T-helper 1 cell (primary cell): ENCODE measurements around the gene RNPS1.

Source experiments
- DNase-seq, 5 donors: peaks; one replicate each; pipeline ENCODE4 v3.0.0-alpha.2; 2012 to 2020

RNPS1 gene

GRCh38 chr16:2210386-2211365 is 57.2 kb downstream of the RNPS1 start, which contains the start of gene BRICD5:
TSS of gene BRICD5 (minus strand) at chr16:2210863. CDS start at chr16:2210833, 30 bp downstream.
- DNase-seq, result no peak

- no peak for DNase-seq
Measured at GRCh38 chr16:2210009-2210332, 58.0 kb downstream of the RNPS1 start.

DNA sequence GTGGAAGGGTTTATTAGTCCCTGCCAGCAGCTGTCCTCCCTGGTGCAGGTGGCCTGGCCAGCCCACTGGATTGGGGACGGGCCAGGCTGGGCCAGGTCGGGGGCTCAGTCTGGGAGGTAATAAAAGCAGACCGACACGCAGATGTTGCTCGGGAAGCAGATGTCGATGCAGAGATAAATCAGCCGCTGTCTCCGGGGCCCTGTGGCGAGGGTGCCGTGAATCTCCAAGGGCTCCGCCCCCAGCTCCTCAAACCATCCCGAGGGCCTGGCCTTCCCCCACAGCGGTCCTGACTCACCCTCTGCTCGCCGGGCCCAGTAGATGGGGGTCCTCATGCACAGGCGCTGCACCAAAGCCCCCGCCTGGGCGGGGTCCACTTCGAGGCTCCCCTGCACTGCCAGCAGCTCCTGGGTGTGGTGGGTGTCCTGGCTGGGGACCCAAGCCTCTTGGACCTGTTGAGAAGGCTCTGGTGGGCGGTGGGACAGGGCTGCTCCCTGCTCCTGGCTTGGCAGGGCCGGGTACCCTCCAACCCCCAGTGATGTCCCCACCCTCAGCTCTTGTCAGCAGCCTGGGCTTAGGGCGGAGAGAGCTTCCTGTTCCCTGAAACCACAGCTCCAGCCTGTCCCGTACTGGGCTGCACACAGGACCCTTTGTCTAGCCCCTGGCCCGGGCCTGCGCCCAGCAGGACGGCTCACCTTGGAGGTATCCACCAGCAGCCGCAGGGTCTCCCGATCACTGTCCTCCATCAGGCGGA is 58.5 kb downstream of the RNPS1 start:
- no peak for DNase-seq

DNA sequence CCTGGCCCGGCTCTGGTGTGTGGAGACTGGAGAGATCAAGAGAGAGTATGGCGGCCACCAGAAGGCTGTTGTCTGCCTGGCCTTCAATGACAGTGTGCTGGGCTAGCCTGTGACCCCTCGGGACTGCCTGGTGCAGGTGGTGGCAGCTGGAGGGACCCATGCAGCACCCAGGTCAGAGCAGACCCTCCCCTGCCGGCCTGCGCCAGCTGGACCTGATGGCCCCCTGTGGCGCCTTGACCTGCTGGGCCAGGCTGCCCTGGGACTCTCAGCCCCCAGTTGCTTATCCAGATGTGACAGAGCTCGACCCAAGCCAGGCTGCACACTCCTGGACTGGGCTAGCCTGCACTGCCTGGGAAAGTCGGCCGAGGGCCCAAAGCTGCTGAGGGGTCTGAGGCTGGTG is 59.2 kb downstream of the RNPS1 start:
- no peak for DNase-seq

DNA sequence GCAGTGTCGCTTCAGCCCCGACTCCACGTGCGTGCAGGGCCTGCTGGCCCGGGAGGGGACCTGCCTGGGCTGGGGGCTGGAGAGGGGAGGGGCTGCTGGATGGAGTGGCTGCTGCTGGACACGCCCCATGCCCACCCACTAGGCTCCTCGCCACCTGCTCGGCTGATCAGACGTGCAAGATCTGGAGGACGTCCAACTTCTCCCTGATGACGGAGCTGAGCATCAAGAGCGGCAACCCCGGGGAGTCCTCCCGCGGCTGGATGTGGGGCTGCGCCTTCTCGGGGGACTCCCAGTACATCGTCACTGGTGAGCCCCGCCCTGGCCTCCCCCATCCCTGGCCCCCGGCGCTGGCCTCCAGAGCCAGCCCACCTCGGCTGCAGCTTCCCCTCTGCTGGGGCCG is 59.6 kb downstream of the RNPS1 start:
- DNase-seq, result no peak

GRCh38 chr16:2207872-2208271 is 60.1 kb downstream of the RNPS1 start:
- DNase-seq, result no peak

DNA sequence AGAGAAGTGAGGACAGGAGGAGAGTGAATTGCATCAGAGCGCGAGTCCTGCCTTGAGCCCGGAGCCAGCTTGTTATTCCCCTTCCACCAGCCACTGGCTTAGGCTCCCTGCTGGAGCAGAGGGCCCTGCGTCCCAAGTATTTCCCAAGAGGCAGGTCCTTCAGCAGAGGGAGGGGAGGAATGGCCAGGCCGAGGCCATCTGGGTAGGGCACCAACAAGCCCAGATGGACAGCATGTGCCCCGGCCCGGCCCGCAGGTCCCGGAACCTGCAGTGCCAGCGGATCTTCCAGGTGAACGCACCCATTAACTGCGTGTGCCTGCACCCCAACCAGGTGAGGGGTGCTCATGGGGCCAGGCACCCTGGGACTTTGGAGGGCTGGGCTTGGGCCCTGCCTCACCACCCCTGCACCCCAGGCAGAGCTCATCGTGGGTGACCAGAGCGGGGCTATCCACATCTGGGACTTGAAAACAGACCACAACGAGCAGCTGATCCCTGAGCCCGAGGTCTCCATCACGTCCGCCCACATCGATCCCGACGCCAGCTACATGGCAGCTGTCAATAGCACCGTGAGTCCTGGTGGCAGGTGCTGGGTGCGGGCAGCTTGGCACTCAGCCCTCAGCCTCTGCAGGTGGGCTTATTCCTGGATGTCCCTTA is 61.0 kb downstream of the RNPS1 start:
- no peak for DNase-seq

GRCh38 chr16:2206420-2206779 is 61.5 kb downstream of the RNPS1 start:
- no peak for DNase-seq

DNA sequence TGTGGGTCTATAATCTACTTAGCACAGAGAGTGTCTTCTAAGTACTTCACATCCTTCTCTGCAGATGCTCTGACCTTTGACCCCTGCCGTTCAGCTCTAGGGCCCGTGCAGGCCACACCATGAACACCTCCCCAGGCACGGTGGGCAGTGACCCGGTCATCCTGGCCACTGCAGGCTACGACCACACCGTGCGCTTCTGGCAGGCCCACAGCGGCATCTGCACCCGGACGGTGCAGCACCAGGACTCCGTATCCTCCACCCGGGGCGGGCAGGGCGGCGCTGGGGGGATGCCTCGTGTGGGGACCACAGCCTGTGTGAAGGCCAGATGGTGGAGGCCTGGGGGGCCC is 62.0 kb downstream of the RNPS1 start:
- no peak for DNase-seq

DNA sequence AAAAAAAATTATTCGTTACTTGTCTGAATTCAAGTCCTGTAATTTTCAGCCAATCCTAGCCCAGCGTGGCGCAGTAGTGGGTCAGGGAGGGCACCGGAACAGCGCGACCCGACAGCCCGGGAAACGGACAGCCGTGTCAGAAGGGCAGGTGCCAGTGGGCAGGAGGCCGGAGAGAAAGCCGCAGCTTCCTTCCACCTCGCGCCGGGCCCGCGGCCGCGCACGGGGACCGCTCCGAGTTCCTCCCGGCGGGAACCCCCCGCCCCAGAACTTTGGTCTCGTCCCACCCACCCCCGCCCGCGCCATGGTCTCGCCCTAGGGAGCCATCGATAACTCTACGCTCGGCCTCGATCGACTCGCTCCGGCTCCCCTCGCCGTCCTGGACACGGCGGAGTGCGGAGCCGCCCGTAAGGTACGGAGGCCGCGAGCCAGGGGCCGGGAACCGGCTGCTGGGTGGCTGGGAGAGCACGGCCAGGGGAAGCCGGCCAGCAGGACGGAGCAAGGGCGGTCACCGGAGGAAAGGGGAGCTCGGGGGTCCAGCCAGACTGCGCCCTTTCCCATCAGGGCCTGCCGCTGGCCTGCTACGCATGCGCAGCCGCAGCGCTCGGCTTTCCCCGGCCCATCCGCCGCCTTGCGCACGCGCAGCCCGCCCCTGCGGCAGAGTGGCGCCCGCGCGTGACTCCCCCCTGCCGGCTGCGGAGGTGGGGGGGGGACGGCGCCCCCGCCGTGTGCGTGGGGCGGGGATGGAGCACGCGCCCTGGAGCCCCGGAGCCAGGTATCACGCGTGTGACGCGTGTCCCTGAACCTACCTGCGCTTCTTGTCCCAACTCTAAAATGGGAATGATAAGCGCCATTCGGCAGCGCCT is 62.6 kb downstream of the RNPS1 start, which contains the start of gene MLST8:
TSS of gene MLST8 (plus strand) at position 351 of the 863 bp plus-strand sequence. CDS start 632 bp downstream, outside the sequence.
- peak; percentile 84 to 97 (median 88) for DNase-seq

DNA sequence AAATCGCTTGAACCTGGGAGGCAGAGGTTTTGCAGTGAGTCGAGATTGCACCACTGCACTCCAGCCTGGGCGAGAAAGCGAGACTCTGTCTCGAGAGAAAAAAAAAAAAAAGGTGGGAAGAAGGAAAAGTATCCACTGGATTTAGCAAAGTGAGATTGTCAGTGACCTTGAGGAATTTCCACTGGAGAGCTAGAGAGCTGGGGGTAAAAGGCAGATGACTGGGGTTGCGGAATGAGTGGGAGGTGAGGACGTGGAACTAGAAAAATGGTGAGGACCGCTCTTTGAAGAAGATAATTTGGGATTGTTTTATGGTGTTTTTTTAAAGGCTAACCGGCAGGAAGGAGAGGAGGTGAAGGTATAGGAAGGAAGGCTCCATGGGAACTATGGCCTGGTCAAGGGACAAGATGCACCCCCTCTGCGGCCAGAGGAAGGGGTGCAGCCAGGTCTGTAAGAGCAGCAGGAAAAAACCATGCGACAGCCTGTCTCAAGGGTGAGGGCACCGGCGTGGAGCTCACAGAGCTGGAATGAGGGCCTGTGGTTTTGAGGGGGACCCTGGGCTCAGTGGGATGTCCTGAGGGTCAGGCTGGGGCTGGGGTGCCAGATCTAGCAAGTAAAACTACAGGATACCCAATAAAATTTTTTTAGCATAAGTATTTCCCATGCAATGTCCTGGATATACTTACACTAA is 63.4 kb downstream of the RNPS1 start:
- DNase-seq, result no peak
